Measurements from ENCODE around the gene PPP1R9A.

Gene PPP1R9A

DNA sequence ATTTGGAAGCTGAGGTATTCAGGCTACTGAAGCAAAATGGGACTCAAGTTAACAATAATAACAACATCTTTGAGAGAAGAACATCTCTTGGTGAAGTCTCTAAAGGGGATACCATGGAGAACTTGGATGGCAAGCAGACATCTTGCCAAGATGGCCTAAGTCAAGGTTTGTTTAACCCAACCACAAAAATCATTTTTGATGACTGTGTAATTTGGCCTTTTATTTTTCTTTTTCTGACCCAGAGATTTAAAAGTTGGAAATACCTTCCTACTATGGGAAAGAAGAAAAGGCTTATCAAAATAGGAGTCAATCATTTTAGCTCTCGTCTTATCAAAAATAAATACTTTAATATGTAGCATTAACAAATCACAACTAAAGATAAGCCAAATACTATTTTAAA is 344.6 kb downstream of the PPP1R9A start:
- H2AK5ac ChIP-seq (ENCODE audit: low read depth, low read length): no peak overlapping the region
- H3K14ac ChIP-seq (ENCODE audit: low read length): no peak overlapping the region
- no peak overlapping the region for H3K23ac ChIP-seq (ENCODE audit: low read depth, low read length, poor library complexity)
- no peaks in the 10 kb centered on the region for H3K27me3 ChIP-seq (ENCODE audit: control insufficient read depth in 3 of 3, insufficient read depth in 3 of 3, low read depth in 1 of 3, low read length in 3 of 3)
- H3K4me1 ChIP-seq (ENCODE audit: control insufficient read depth in 2 of 2, insufficient read depth in 1 of 2, low read depth in 1 of 2, low read length in 2 of 2): peaks cover 3 to 13% of the 10 kb centered on the region in 2 donors
- no peak overlapping the region for H3K4me2 ChIP-seq (ENCODE audit: insufficient read depth, low read length, poor library complexity, severe bottlenecking)
- H3K4me3 ChIP-seq (ENCODE audit: low read length in 2 of 2): no peak overlapping the region
- no peak overlapping the region for H4K91ac ChIP-seq (ENCODE audit: low read depth, low read length, poor library complexity)
- H4K8ac ChIP-seq (ENCODE audit: low read depth, low read length): no peak overlapping the region
- H3K36me3 ChIP-seq (replicated peaks in 1 of 2; ENCODE audit: control insufficient read depth in 2 of 2, insufficient read depth in 2 of 2, low read length in 2 of 2): no peaks in the 10 kb centered on the region
- no peak overlapping the region for H2BK5ac ChIP-seq (ENCODE audit: low read length)
- no peak overlapping the region for H2BK12ac ChIP-seq (ENCODE audit: low read length)
- no peak overlapping the region for H2BK120ac ChIP-seq (ENCODE audit: low read depth, low read length)
- H3K9ac ChIP-seq (ENCODE audit: low read depth, low read length, poor library complexity): no peak overlapping the region
- no peak overlapping the region for H3K4ac ChIP-seq (ENCODE audit: low read length)
- no peaks in the 10 kb centered on the region for H3K79me1 ChIP-seq (ENCODE audit: low read depth, low read length)
- no CpG with 5 or more reads among the region's 1 CpG for WGBS, 2 donors (ENCODE audit: extremely low coverage in 2 of 2, insufficient read length in 2 of 2, insufficient replicate concordance in 1 of 2)
- H3K9me3 ChIP-seq (replicated peaks in 1 of 2; ENCODE audit: control insufficient read depth in 2 of 2, insufficient read depth in 1 of 2, low read depth in 1 of 2, low read length in 2 of 2): no peaks in the 10 kb centered on the region
- no peak overlapping the region for H2BK15ac ChIP-seq (ENCODE audit: low read length)
- no peak overlapping the region for H2AFZ ChIP-seq (ENCODE audit: low read length)
- no peak overlapping the region for H3K18ac ChIP-seq (ENCODE audit: low read length)
- H3K27ac ChIP-seq (replicated peaks; ENCODE audit: low read length): no peak overlapping the region
- no peak for DNase-seq (ENCODE audit: low spot score)

GRCh38 chr7:95253986-95254385 is 346.6 kb downstream of the PPP1R9A start:
- H3K18ac ChIP-seq (ENCODE audit: low read length): no peak overlapping the region
- no peak overlapping the region for H3K4ac ChIP-seq (ENCODE audit: low read length)
- H3K14ac ChIP-seq (ENCODE audit: low read length): no peak overlapping the region
- H3K9ac ChIP-seq (ENCODE audit: low read depth, low read length, poor library complexity): no peak overlapping the region
- H2BK15ac ChIP-seq (ENCODE audit: low read length): no peak overlapping the region
- H2BK5ac ChIP-seq (ENCODE audit: low read length): no peak overlapping the region
- no peak overlapping the region for H3K4me2 ChIP-seq (ENCODE audit: insufficient read depth, low read length, poor library complexity, severe bottlenecking)
- H3K23ac ChIP-seq (ENCODE audit: low read depth, low read length, poor library complexity): no peak overlapping the region
- no peak overlapping the region for H3K4me3 ChIP-seq (ENCODE audit: low read length in 2 of 2)
- no peak overlapping the region for H2BK120ac ChIP-seq (ENCODE audit: low read depth, low read length)
- no peak overlapping the region for H4K8ac ChIP-seq (ENCODE audit: low read depth, low read length)
- H3K27ac ChIP-seq (replicated peaks; ENCODE audit: low read length): no peak overlapping the region
- H2AFZ ChIP-seq (ENCODE audit: low read length): peak overlapping the region; percentile 44
- H2AK5ac ChIP-seq (ENCODE audit: low read depth, low read length): no peak overlapping the region
- H3K9me3 ChIP-seq (replicated peaks in 1 of 2; ENCODE audit: control insufficient read depth in 2 of 2, insufficient read depth in 1 of 2, low read depth in 1 of 2, low read length in 2 of 2): no peaks in the 10 kb centered on the region
- no CpG with 5 or more reads among the region's 1 CpG for WGBS, 2 donors (ENCODE audit: extremely low coverage in 2 of 2, insufficient read length in 2 of 2, insufficient replicate concordance in 1 of 2)
- H3K4me1 ChIP-seq (ENCODE audit: control insufficient read depth in 2 of 2, insufficient read depth in 1 of 2, low read depth in 1 of 2, low read length in 2 of 2): peaks cover 3 to 13% of the 10 kb centered on the region in 2 donors
- H3K36me3 ChIP-seq (replicated peaks in 1 of 2; ENCODE audit: control insufficient read depth in 2 of 2, insufficient read depth in 2 of 2, low read length in 2 of 2): no peaks in the 10 kb centered on the region
- no peaks in the 10 kb centered on the region for H3K79me1 ChIP-seq (ENCODE audit: low read depth, low read length)
- H2BK12ac ChIP-seq (ENCODE audit: low read length): no peak overlapping the region
- H3K27me3 ChIP-seq (ENCODE audit: control insufficient read depth in 3 of 3, insufficient read depth in 3 of 3, low read depth in 1 of 3, low read length in 3 of 3): no peaks in the 10 kb centered on the region
- DNase-seq (ENCODE audit: low spot score): no peak
- no peak overlapping the region for H4K91ac ChIP-seq (ENCODE audit: low read depth, low read length, poor library complexity)

- Histone ChIP-seq H3K4me2 (ENCODE audit: insufficient read depth, low read length, poor library complexity, severe bottlenecking) (no peak overlapping the region), H2AK5ac (ENCODE audit: low read depth, low read length) (no peak overlapping the region), H2BK12ac (ENCODE audit: low read length) (no peak overlapping the region), H3K18ac (ENCODE audit: low read length) (no peak overlapping the region), H3K79me1 (ENCODE audit: low read depth, low read length) (no peaks in the 10 kb centered on the region), H3K4me1 (ENCODE audit: control insufficient read depth in 2 of 2, insufficient read depth in 1 of 2, low read depth in 1 of 2, low read length in 2 of 2) (peaks cover 0 to 8% of the 10 kb centered on the region in 2 donors), H2BK5ac (ENCODE audit: low read length) (no peak overlapping the region), H3K23ac (ENCODE audit: low read depth, low read length, poor library complexity) (no peak overlapping the region), H3K9me3 (replicated peaks in 1 of 2; ENCODE audit: control insufficient read depth in 2 of 2, insufficient read depth in 1 of 2, low read depth in 1 of 2, low read length in 2 of 2) (no peaks in the 10 kb centered on the region), H3K27me3 (ENCODE audit: control insufficient read depth in 3 of 3, insufficient read depth in 3 of 3, low read depth in 1 of 3, low read length in 3 of 3) (no peaks in the 10 kb centered on the region), H3K14ac (ENCODE audit: low read length) (no peak overlapping the region), H4K91ac (ENCODE audit: low read depth, low read length, poor library complexity) (no peak overlapping the region), H4K8ac (ENCODE audit: low read depth, low read length) (no peak overlapping the region), H2BK15ac (ENCODE audit: low read length) (no peak overlapping the region), H3K36me3 (replicated peaks in 1 of 2; ENCODE audit: control insufficient read depth in 2 of 2, insufficient read depth in 2 of 2, low read length in 2 of 2) (no peaks in the 10 kb centered on the region), H2AFZ (ENCODE audit: low read length) (no peak overlapping the region), H2BK120ac (ENCODE audit: low read depth, low read length) (no peak overlapping the region), H3K4me3 (ENCODE audit: low read length in 2 of 2) (no peak overlapping the region), H3K27ac (replicated peaks; ENCODE audit: low read length) (no peak overlapping the region), H3K4ac (ENCODE audit: low read length) (no peak overlapping the region), H3K9ac (ENCODE audit: low read depth, low read length, poor library complexity) (no peak overlapping the region)
- no peak for DNase-seq (ENCODE audit: low spot score)
Measured at GRCh38 chr7:95255691-95256090, 348.3 kb downstream of the PPP1R9A start.

- H2BK120ac ChIP-seq (ENCODE audit: low read depth, low read length): no peak overlapping the region
- peaks cover 2% of the 10 kb centered on the region for H3K79me1 ChIP-seq (ENCODE audit: low read depth, low read length)
- no peak overlapping the region for H3K4ac ChIP-seq (ENCODE audit: low read length)
Measured at GRCh38 chr7:95261895-95262415, 354.6 kb downstream of the PPP1R9A start.

More at GRCh38 chr7:95261895-95262415, 354.6 kb downstream of the PPP1R9A start:
- no peak overlapping the region for H4K91ac ChIP-seq (ENCODE audit: low read depth, low read length, poor library complexity)
- no peak overlapping the region for H2AK5ac ChIP-seq (ENCODE audit: low read depth, low read length)
- no peak overlapping the region for H3K4me2 ChIP-seq (ENCODE audit: insufficient read depth, low read length, poor library complexity, severe bottlenecking)
- DNase-seq (ENCODE audit: low spot score): no peak
- no peak overlapping the region for H2BK15ac ChIP-seq (ENCODE audit: low read length)
- no peaks in the 10 kb centered on the region for H3K36me3 ChIP-seq (replicated peaks in 1 of 2; ENCODE audit: control insufficient read depth in 2 of 2, insufficient read depth in 2 of 2, low read length in 2 of 2)
- no peak overlapping the region for H3K27ac ChIP-seq (replicated peaks; ENCODE audit: low read length)
- no peak overlapping the region for H3K14ac ChIP-seq (ENCODE audit: low read length)
- H3K4me1 ChIP-seq (ENCODE audit: control insufficient read depth in 2 of 2, insufficient read depth in 1 of 2, low read depth in 1 of 2, low read length in 2 of 2): peaks cover 0 to 11% of the 10 kb centered on the region in 2 donors
- H4K8ac ChIP-seq (ENCODE audit: low read depth, low read length): no peak overlapping the region
- no peak overlapping the region for H2BK12ac ChIP-seq (ENCODE audit: low read length)
- no peak overlapping the region for H3K4me3 ChIP-seq (ENCODE audit: low read length in 2 of 2)
- H2BK5ac ChIP-seq (ENCODE audit: low read length): no peak overlapping the region
- H3K18ac ChIP-seq (ENCODE audit: low read length): no peak overlapping the region
- H3K9ac ChIP-seq (ENCODE audit: low read depth, low read length, poor library complexity): no peak overlapping the region
- no peak overlapping the region for H2AFZ ChIP-seq (ENCODE audit: low read length)
- no peak overlapping the region for H3K23ac ChIP-seq (ENCODE audit: low read depth, low read length, poor library complexity)
- no peaks in the 10 kb centered on the region for H3K27me3 ChIP-seq (ENCODE audit: control insufficient read depth in 3 of 3, insufficient read depth in 3 of 3, low read depth in 1 of 3, low read length in 3 of 3)
- H3K9me3 ChIP-seq (replicated peaks in 1 of 2; ENCODE audit: control insufficient read depth in 2 of 2, insufficient read depth in 1 of 2, low read depth in 1 of 2, low read length in 2 of 2): no peaks in the 10 kb centered on the region
